Subcutaneous adipose tissue (tissue), 4 donors: ENCODE measurements around the gene CDH4. TPM values are rescaled to one million over a fixed set of nuclear protein-coding genes. Genes with fewer than 3 reads are reported as not detected.

ENCODE experiments used
- CTCF ChIP-seq: fragments of 450-650 bp; IDR thresholded peaks from one replicate; pipeline ENCODE4 v1.5.1; 2016; ENCODE audit warnings: low read depth, mild to moderate bottlenecking, control low read depth, antibody characterized with exemption, moderate library complexity
- total RNA-seq, 4 donors: library from RNA; depleted of rRNA; stranded (reverse); fragments of >200 nt; gene quantifications; one replicate each; pipeline ENCODE4 v1.1.0, GENCODE V29; 2016

The CDH4 gene
- total RNA-seq, 4 donors from 2014 or later, result not detected

DNA sequence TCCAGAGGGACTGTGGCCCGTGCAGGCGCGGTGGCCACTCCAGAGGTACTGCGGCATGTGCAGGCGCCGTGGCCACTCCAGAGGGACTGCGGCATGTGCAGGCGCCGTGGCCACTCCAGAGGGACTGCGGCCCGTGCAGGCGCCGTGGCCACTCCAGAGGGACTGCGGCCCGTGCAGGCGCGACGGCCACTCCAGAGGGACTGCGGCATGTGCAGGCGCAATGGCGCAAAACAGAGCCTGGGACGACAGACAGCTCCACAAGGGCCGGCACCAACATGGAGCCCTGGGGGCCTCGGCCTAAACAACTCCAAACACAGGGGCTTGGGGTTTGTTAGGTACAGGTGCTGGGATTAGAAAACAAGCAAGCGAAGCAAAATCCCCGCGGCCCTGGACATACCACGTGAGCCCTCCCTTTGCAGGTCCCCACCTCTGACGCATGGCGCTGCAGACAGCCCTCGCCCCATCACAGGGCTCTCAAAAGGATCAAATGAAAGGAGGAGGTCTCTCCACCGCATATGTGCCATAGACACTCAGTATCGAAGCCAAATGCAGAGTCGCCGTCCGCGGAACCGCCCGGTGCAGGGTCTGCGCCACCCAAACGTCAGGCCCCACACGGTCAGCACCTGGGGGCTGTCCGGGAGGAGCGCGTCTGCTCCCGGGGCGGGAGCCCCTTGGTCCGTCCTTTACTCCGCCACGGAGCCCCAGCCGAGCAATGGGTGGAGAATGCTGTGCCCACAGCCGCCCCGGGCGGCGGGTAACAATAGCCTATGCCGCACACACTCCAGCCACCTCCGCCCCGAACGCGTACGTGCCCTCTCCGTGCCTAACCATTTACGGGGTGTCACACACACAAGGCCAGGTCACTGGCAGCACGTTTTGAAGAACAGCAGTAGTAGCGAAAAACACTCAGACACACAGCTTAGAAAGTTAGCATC lies 727.9 kb downstream of the CDH4 start:
- no peak for TF ChIP-seq CTCF

DNA sequence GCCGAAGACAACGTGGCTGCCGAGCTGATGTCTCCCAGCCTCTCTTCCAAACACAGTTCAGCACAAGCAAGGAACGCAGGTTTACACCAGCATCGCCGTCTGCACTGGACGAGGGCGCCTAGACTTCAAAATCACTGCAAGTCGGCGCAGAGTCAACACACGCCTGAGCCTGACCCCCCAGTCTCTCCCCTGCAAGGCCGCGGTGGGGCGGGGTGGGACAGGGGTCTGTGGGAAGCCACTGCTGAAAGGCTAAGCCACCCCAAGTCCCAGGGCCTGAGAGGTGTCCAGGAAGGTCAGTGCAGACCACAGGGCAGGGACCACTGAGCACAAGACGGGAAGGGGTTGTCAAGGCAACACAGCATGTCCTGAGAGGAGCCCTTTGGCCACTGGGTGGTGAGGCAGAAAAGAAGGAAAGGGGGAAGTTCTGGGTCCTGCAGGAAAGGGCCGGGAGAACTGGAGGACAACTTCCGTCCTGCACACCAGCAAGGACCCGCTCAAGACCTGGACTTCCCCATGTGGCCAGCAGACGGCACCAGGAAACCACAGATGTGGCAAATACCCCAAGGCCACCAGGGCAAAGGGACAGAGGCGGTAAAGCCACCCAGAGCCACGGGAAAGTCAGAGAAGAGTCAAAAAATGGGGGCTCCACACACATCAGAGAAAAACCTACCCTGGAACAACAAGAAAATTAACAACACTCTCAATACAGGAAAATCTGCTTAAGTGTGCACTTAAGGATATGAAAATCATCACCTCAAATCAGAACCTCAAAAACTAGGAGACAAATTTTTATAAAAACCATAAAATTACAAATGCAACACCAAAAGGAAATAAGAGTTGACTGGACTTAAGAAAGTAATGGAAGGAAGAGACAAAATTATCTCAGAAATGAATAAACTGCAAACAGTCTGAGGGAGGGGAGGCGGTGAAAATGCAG lies 728.9 kb downstream of the CDH4 start:
- no peak for TF ChIP-seq CTCF

- TF ChIP-seq CTCF, result no peak
Measured at GRCh38 chr20:61982191-61982950, 730.3 kb downstream of the CDH4 start.

GRCh38 chr20:61982951-61983315 lies 730.9 kb downstream of the CDH4 start:
- no peak for TF ChIP-seq CTCF

- no peak for TF ChIP-seq CTCF
Measured at GRCh38 chr20:61983965-61984364, 731.9 kb downstream of the CDH4 start.

DNA sequence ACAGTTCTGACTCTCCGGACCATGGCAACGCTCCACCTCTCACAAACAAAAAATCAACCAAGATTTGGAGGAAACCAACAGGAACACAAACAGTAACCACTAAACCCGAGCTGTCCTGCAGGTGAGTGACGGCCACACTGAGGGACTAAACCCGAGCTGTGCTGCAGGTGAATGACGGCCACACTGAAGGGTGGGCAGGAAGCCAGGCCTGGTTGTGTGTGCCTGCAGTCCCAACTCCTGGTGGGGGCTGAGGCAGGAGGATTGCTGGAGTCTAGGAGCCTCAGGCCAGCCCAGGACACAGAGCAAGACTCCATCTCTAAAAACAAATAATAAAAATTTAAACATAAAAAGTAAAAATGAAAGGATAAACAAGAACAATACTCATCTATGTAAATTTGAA lies 733.0 kb downstream of the CDH4 start:
- no peak for TF ChIP-seq CTCF
